HUES64 (cell line): ENCODE results near the gene ADAMTS15.

Source experiments
- H3K27ac ChIP-seq: 2 replicates; pipeline ENCODE4 v1.7.0; 2013; ENCODE audit warnings: low read depth, low read length, inconsistent platforms
- H3K27me3 ChIP-seq: 2 replicates; pipeline ENCODE4 v1.6.1; 2013; ENCODE audit warnings: mild to moderate bottlenecking, low read length; ENCODE audit not compliant: insufficient read depth
- H3K36me3 ChIP-seq: 2 replicates; pipeline ENCODE4 v1.6.1; 2013; ENCODE audit warnings: mild to moderate bottlenecking, low read length; ENCODE audit not compliant: insufficient read depth
- H3K4me1 ChIP-seq: 2 replicates; pipeline ENCODE4 v1.6.1; 2013; ENCODE audit warnings: mild to moderate bottlenecking, low read length, moderate library complexity; ENCODE audit not compliant: insufficient read depth
- H3K4me3 ChIP-seq: 2 replicates; pipeline ENCODE4 v1.5.1; 2013; ENCODE audit warnings: mild to moderate bottlenecking, low read length, moderate library complexity
- H3K9ac ChIP-seq: 2 replicates; pipeline ENCODE4 v1.6.1; 2013; ENCODE audit warnings: mild to moderate bottlenecking, low read depth, low read length
- H3K9me3 ChIP-seq: 2 replicates; pipeline ENCODE4 v1.6.1; 2013; ENCODE audit warnings: low read depth, low read length; ENCODE audit not compliant: insufficient read depth
- WGBS: fragments of 150-250, 120-280 bp; methylation state at CpG from one replicate; pipeline ENCODE4 v1.1.7; 2013; ENCODE audit warnings: missing lambda C conversion rate; 5-methylcytosine and 5-hydroxymethylcytosine counted together

The ADAMTS15 gene

DNA sequence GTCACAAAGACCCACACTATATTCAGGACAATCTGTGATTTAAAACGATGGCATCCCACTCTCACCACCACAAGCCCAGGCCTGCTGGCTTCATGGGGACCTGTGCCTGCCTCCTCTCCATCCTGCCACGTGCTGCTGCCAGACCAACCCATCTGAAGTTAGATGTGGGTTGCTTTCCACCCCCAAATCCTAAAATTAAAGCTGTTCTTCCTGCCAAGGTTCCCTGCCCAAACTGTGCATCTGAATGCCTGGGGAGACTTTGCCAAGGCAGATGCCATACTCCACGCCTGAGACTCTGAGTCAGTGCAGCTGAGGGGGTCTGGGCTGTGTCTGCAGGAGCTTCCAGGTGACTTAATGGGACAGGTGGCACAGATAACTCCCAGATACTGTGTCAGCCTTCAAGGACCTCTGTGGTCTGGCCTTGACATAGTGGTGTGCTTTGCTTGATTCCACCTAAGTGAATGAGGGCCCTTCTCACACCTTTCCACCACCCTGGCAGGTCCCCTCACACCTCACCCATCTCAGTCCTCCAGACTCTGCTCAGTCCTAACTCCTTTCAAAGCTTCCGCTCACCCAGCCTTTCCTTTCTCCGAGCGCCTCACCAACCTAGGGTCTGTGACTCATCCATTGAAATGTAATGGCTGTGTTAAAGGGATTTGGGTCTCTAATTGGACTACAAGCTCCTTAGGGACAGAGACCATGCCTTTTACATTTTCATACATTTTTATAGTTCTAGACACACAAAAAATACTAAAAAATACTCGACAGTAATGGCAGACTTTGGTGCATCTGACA, 38.7 kb upstream of the ADAMTS15 start:
- no peaks in the 10 kb centered on the region for H3K36me3 ChIP-seq
- H3K9ac ChIP-seq = no peak overlapping the region
- H3K9me3 ChIP-seq = no peaks in the 10 kb centered on the region
- H3K4me1 ChIP-seq = peaks cover 7% of the 10 kb centered on the region
- WGBS = 81% methylated on average over 5 of the region's 7 CpGs
- H3K27ac ChIP-seq = no peak overlapping the region
- H3K27me3 ChIP-seq = no peaks in the 10 kb centered on the region
- no peak overlapping the region for H3K4me3 ChIP-seq

DNA sequence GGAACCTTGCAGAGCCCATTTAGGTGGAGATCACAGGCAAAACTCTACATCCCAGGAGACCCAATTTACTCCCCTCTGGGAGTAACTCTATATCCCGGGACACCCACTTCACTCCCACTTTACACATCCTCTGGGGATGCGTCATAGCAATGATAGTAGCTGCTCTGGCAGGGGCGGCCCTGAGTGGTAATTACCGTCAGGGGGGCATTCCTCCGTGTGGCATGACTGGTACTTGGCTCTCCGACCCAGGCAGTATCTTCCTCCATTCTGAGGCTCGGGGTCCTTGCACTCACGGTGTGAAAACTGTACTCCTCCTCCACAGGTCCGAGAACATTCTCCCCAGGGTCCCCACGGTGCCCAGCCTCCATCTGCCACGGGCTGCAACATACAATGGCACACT, 37.2 kb upstream of the ADAMTS15 start:
- no peak overlapping the region for H3K4me3 ChIP-seq
- H3K27me3 ChIP-seq = no peaks in the 10 kb centered on the region
- no peaks in the 10 kb centered on the region for H3K9me3 ChIP-seq
- peaks cover 4% of the 10 kb centered on the region for H3K4me1 ChIP-seq
- no peak overlapping the region for H3K27ac ChIP-seq
- no peak overlapping the region for H3K9ac ChIP-seq
- 90% methylated on average over 11 of the region's 11 CpGs for WGBS
- H3K36me3 ChIP-seq = no peaks in the 10 kb centered on the region

DNA sequence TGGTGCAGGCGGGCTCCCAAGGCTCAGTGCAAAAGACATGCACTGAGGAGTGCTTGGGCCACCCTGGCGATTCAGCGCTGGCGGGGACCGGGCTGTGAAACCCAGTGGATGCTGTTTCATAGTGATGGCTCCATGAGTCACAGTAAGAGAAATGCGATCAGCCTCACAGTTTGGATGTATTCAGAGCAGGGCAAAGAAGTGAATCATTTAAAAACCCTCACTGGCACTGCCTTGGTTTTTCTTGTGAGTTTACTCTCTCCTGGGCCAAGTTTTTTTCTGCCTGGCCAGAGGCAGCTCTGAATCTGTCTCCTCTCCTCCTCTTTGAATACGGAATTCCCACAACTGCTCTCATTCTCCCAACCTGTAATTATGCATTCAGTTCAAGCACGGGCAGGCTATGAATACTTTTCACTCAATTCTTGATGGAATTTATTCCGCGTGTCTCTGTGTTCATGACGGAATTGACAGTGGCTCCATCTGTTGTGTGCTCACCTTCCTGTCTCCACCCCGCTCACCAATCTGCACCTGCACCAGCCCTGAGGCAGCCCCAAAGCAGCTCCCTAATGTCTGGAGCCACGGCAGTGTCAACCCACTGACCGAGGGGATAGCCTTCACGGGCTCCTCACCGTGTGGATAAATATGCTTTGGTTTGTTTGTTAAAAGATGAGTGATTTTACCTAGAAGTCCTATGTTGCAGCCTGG, 34.9 kb upstream of the ADAMTS15 start:
- no peaks in the 10 kb centered on the region for H3K36me3 ChIP-seq
- H3K9ac ChIP-seq = no peak overlapping the region
- peaks cover 4% of the 10 kb centered on the region for H3K4me1 ChIP-seq
- no peaks in the 10 kb centered on the region for H3K27me3 ChIP-seq
- H3K27ac ChIP-seq = no peak overlapping the region
- H3K9me3 ChIP-seq = no peaks in the 10 kb centered on the region
- 84% methylated on average over 16 of the region's 16 CpGs for WGBS
- H3K4me3 ChIP-seq = no peak overlapping the region

DNA sequence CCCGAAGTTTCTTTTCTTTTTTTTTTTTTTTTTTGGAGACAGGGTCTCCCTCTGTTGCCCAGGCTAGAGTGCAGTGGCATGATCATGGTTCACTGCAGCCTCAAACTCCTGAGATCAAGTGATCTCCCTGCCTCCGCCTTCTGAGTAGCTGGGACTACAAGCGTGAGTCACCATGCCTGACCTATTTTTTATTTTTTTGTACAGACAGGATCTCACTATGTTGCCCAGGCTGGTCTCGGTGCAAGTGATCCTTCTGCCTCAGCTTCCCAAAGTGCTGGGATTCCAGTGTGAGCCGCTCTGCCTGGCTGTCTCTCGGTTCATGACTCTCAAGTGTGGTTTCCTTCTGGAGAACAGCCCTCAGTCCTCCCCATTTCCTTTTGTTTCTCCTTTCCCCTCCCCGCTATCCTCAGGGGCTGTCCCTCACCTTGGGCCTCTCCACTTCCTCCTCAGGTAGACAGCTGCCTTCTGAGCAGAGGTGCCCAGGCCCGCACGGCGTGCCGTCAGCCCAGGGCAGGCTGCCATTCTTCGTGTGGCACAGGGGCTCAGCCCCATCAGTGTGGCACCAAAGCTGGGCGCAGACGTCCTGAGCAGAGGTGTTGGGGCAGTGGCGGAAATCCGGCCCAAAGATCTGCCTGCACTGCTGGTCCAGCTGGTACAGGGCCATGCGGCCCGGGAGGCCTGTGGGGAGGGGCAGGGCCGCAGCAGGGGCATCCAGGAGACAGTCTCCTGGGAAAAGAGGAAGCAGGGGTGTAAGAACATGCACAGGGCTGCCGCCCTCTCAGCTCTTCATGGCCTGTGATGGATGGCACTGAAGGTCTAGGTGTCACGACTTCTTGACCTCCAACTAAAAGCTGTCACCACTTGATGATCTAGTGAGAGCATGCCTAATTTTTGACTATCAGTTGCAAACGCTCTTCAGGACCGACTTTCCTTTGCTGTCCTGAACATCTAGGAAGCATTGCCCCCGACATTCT, 34.1 kb upstream of the ADAMTS15 start:
- Histone ChIP-seq H3K9ac (no peak overlapping the region), H3K4me3 (no peak overlapping the region), H3K27ac (no peak overlapping the region), H3K9me3 (no peaks in the 10 kb centered on the region), H3K27me3 (no peaks in the 10 kb centered on the region), H3K36me3 (no peaks in the 10 kb centered on the region), H3K4me1 (peaks cover 4% of the 10 kb centered on the region)
- WGBS = 94% methylated on average over 24 of the region's 24 CpGs

DNA sequence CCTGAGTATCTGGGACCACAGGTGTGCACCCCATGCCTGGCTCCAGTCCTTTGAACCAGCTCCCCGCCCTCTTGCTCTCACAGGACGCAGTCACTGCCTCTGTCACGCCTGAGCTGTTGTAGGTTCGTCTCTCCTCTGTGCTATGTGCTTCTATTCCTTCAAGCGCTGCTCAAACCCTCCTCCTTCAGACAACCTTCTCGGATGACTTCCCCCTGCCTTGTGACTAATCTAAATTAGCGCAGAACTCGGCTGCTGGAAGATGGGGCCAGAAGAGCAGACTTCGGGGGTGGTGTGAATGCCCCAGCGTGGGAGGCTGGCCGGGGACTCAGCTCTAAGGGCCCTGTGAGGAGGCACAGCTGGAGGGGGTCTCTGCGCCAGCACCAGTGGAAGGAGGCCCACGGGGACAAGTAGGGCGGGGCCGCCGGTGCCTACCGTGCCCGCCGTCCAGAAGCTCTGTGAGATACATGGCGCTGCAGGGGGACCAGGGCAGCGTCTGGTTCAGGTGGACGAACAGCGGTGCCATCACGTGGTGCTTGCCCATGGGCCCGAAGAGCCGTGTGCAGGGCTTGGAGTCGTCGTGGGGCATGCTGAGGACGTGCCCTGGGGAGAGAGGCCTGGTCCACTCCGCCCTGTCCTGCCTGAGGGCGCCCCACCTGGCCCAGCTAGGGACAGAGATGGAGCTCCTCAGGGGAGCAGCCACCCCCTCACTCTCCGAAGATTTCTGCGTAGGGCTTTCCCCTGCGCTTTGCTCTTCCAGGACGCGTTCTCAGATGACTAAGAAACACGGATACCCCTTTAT, 32.5 kb upstream of the ADAMTS15 start:
- Histone ChIP-seq H3K4me3 (no peak overlapping the region), H3K27ac (no peak overlapping the region), H3K9me3 (no peaks in the 10 kb centered on the region), H3K4me1 (no peaks in the 10 kb centered on the region; the same call in 1 of the 2 replicates), H3K27me3 (no peaks in the 10 kb centered on the region), H3K9ac (no peak overlapping the region), H3K36me3 (no peaks in the 10 kb centered on the region)
- 93% methylated on average over 37 of the region's 37 CpGs for WGBS

DNA sequence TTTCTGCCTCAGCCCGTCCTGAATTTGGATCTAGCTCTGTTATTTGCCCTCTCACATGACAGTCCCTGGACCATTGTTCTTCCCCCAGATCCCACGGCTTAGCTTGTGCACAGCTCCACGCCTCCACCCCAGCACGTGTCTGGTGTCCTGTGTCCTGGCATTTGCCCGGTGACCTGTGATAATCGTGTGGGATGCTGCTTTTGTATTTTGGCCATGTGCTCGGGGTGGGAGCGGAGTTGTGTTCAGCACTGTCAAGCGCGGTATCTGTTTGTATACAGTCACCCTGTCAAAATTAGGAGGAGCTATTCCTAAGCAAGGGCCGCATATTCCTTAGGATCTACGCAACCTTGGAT, 31.9 kb upstream of the ADAMTS15 start:
- Histone ChIP-seq H3K27ac (no peak overlapping the region), H3K4me1 (no peaks in the 10 kb centered on the region; the same call in 1 of the 2 replicates), H3K9ac (no peak overlapping the region), H3K9me3 (no peaks in the 10 kb centered on the region), H3K4me3 (no peak overlapping the region), H3K27me3 (no peaks in the 10 kb centered on the region), H3K36me3 (no peaks in the 10 kb centered on the region)
- WGBS = 95% methylated on average over 12 of the region's 12 CpGs

DNA sequence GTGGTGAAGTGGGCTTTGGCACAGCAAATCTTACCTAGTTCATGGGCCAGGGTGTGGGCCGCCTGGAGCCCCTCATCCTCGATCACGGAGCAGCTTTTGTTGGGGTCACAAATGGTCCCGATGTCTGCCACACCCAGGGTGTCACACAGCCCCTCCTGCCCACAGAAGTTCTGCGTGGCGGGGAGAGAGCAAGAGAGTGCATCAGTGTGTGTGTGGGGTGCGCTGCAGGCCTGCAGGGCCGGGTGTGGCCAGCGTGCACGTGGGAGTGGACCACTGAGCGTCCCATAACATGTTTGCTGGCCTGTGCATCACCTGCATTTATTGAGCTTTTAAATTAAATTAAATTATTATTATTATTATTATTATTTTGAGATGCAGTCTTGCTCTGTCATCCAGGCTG, 31.5 kb upstream of the ADAMTS15 start:
- H3K27ac ChIP-seq = no peak overlapping the region
- H3K4me3 ChIP-seq = no peak overlapping the region
- H3K9me3 ChIP-seq = no peaks in the 10 kb centered on the region
- no peaks in the 10 kb centered on the region for H3K27me3 ChIP-seq
- H3K36me3 ChIP-seq = no peaks in the 10 kb centered on the region
- no peaks in the 10 kb centered on the region; the same call in 1 of the 2 replicates for H3K4me1 ChIP-seq
- H3K9ac ChIP-seq = no peak overlapping the region
- 96% methylated on average over 11 of the region's 11 CpGs for WGBS

DNA sequence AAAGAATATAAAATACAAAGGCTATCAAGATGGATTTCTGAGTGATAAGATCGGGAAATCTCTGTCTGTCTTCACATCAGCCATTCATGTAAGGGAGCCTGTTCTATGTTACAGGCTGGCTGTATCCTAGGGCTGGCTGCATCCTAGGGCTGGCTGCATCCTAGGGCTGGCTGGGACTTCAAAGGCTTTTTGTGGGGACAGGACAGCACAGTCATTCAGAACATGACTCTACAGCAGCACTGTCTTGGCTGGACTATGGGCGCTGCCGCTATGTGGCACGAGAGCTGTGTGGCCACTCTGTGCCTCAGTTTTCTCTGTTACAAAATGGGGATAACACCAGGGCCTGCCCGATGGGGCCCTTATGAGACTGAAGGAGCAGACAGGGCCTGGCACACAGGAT, 30.2 kb upstream of the ADAMTS15 start:
- no peaks in the 10 kb centered on the region for H3K9me3 ChIP-seq

DNA sequence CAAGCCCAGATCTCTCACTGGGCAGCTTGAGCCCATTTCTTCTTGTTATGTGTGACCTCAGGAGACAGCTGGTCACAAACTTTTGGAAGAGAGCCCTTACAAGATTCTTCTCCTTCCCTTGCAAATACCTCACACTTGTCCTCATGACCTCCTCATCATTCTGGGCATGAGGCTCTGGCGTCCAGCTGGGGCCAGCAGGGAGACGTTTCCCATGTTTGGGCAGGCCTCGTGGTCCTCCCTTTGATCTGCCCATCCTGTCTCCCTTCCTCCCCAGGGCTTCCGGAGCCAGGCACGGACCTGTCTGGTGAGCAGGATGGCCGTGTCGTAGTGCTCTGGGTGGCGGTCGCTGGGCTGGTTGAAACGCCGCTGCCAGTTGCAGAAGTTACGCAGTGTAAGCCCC, 29.7 kb upstream of the ADAMTS15 start:
- H3K27ac ChIP-seq = no peak overlapping the region
- 79% methylated on average over 12 of the region's 12 CpGs for WGBS
- H3K4me3 ChIP-seq = no peak overlapping the region
- H3K4me1 ChIP-seq = no peaks in the 10 kb centered on the region; the same call in 1 of the 2 replicates
- no peaks in the 10 kb centered on the region for H3K36me3 ChIP-seq
- H3K9me3 ChIP-seq = no peaks in the 10 kb centered on the region
- no peak overlapping the region for H3K9ac ChIP-seq
- H3K27me3 ChIP-seq = no peaks in the 10 kb centered on the region

More for the DNA sequence above, 30.2 kb upstream of the ADAMTS15 start:
- WGBS = 96% methylated on average over 5 of the region's 5 CpGs
- no peaks in the 10 kb centered on the region; the same call in 1 of the 2 replicates for H3K4me1 ChIP-seq
- no peaks in the 10 kb centered on the region for H3K36me3 ChIP-seq
- H3K4me3 ChIP-seq = no peak overlapping the region
- H3K9ac ChIP-seq = no peak overlapping the region
- no peak overlapping the region for H3K27ac ChIP-seq
- no peaks in the 10 kb centered on the region for H3K27me3 ChIP-seq

DNA sequence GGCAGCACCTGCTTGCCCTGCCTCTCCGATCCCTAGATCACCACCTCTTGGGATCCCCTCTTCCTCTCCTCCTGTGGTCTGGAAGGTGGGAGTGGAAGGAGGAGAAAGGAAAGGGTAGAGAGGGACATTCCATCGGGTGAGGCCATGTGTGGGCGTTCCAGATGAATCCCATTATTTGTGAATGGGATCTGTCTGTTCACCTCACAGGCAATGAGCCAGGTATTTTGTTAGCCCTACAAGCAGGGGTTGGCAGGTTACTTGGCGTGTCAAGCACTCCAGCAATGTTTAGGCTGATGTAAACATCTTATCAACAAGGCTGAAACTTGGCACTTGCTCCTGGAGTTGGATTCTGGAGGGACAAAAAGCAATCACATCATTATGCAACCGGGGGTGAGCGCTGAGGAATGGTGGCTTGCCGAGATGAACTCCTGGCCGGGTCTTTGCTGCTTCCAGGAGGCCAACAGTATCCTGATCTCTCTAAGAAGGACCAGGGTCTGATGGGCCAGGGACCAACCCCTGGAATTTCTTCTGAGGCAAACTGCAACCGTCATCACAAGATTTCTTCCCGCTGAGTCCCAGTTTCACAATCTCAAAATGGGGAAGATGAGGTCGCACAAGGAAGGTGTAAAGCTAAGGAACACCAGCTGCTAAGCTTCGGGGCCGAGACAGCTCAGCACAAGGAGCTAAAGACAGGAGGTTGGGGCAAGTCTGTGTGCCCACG, 27.8 kb upstream of the ADAMTS15 start:
- H3K9ac ChIP-seq = no peak overlapping the region
- WGBS = 90% methylated on average over 13 of the region's 14 CpGs
- H3K27me3 ChIP-seq = peaks cover under 1% of the 10 kb centered on the region; the same call in 1 of the 2 replicates

More for the DNA sequence above, 27.8 kb upstream of the ADAMTS15 start:
- Histone ChIP-seq H3K4me1 (no peaks in the 10 kb centered on the region), H3K27ac (no peak overlapping the region), H3K9me3 (no peaks in the 10 kb centered on the region), H3K4me3 (no peak overlapping the region), H3K36me3 (no peaks in the 10 kb centered on the region)
